Muscle of arm (tissue), 12 donors: ENCODE results near the gene MYOM1. TPM values are rescaled to one million over a fixed set of nuclear protein-coding genes. Genes with fewer than 3 reads are reported as not detected.

Experiments
- DNase-seq: peaks from one replicate; pipeline ENCODE4 v3.0.0-alpha.2; 2013
- polyA plus RNA-seq, 12 donors: library from polyadenylated mRNA; unstranded; fragments of 120-200 nt; gene quantifications; one replicate each; pipeline ENCODE4 v1.2.1, GENCODE V29; 2013; ENCODE audit not compliant: insufficient read length in 12 of 12

MYOM1 gene
- polyA plus RNA-seq, 12 donors: 243 to 883 (median 640) TPM

DNA sequence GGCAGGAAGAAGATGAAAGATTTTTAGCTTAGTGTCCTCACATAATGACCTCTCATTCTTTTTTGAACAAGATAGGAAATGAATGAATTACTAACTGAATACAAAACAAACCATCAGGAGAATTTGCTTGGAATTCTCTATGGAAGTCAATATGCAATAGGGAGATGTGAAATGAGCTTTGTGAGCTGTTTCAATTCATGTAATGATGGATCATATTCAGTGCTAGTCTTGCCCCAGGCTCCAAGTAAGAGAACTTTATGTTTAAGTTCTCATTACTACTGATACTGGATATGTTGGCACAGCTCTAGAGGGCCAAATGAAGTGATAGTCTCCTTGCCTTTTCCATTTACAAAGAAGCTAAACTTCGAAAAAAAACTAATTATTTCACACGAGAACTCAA, 29.2 kb downstream of the MYOM1 start:
- DNase-seq: no peak

DNA sequence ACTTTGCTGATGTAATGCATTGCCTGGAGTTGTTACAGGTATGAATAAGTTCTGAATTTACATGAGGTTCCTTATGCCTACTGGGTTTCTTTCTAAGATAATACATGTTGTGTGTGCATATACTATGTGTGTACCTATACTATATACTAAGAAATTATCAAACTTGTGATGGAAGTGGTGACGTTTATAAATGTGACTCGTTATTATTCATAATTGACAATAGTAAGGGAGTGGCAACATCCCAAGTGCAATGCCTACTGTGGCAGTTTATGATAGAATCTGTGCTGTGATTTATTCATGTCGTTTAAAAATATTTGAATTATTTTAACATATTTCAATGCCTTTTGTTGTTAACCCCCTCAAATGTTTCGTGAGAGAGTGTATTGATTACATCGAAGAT, 29.9 kb downstream of the MYOM1 start:
- no peak for DNase-seq

DNA sequence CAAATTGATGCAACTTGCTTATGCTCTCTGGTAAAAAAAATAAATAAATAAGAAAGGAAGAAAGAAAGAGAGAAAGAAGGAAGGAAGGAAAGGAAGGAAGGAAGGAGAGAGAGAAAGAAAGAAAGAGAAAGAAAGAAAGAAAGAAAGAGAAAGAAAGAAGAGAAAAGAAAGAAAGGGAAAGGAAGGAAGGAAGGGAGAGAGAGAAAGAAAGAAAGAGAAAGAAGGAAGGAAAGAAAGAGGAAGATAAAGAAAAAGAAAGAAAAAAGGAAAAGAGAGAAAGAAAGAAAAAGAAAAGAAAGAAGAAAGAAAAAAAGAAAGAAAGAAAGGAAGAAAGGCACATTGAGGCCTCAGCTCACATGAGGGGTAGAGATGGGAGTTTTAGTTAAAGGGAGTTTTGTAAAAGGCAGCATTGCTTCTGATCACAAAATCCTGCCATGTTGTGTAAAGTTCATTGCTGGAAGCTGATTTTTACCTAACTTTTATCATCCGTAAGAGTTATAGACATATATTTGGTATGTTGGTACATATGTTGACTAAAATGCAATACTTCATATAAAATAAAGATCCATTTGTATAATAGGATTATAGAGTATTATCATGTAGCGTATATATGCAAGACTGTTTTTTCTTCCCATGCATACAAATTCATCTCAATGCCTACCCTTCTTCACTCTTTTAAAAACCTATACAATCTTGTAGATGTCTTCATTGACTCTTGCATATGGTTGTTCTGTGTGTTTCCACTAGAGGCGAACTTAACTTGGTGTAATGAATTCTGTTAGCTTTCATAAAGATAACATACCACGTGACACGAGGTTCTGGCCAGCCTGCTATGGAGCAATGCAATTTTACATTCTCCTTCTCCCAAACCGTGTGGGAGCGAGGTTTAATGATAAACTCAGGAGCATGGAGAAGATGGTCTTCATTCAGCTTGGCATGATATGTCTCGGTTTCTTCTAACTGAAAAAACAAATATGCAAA, 32.8 kb downstream of the MYOM1 start:
- DNase-seq: no peak

- DNase-seq: no peak
Observed at GRCh38 chr18:3184275-3184963, 35.3 kb downstream of the MYOM1 start.

GRCh38 chr18:3183103-3183717, 36.6 kb downstream of the MYOM1 start:
- no peak for DNase-seq

- no peak for DNase-seq
Observed at GRCh38 chr18:3180325-3180724, 39.4 kb downstream of the MYOM1 start.

DNA sequence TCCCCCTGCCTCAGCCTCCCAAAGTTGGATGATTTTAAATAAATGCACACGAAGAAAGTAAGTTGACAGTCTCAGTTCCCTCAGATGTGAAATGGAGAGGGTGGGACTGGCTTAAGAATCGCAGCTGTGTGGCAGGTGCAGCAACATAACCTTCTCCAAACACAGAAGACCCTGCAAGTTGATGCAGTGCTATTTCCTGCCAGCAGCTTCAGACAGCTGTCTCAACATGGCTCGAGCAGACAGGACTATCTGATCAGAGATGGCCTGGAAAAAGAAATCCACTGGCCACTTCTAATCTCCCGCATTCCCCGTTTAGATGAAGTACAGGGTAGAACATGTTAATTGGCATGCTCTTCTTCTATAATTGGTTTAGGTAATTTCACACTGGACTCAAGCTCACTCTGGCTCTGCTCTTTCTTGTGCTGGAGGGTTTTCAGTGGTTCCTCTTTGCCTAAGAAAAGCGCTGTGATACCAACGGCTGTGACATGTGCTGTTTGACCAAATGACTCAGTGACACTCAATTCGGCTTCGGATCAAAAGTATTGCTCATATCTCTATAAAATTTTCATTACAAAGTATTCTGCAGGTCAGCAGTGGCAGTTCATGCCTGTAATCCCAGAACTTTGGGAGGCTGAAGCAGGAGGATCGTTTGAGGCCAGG, 40.2 kb downstream of the MYOM1 start:
- DNase-seq: peak; percentile 37

- peak; percentile 34 for DNase-seq
Observed at GRCh38 chr18:3177902-3178687, 41.7 kb downstream of the MYOM1 start.

DNA sequence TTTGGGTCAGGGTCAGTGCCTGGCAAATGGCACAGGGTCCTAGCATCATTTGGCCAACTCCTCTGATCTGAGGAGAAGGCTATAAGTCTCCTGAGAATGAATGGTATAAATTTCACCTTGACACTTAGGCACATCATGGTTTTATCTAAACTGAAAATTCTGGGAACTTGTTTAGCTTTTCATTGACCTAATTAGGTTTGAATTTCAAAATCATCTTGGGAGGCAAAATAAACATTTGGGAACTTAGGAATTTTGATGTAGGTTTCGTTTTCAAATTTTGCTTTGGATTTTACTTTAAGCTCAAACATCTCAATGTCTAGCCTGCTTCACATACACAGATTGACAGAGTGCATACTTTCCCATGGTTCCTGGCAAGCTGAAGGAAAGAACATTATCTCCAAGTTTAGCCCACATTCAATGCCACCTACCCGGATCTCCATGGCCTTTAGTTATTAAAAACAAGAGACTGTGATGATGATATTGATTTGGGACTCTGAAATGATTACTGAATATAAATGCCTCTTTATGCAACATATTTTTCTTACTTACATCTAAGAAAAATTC, 44.5 kb downstream of the MYOM1 start:
- DNase-seq: no peak

DNA sequence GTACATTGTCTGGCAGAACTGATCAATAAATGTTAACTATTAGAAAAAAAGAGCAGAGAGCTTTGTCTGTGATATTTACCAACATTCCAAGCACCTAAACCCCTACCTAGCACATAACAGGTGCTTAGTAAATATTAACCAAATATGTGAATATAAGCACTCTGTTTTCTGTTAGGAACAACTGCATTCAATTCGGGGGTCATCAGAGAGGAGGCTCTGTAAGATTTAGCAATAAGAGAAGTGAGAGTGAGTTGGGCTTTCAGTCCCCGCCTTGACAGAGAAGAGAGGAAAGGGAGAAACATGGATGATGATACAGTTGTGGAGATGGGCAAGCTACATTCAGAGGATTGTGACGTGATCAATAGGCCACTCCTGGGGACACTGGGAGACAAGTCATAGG, 47.7 kb downstream of the MYOM1 start:
- no peak for DNase-seq

GRCh38 chr18:3171631-3172030, 48.1 kb downstream of the MYOM1 start:
- DNase-seq: no peak

DNA sequence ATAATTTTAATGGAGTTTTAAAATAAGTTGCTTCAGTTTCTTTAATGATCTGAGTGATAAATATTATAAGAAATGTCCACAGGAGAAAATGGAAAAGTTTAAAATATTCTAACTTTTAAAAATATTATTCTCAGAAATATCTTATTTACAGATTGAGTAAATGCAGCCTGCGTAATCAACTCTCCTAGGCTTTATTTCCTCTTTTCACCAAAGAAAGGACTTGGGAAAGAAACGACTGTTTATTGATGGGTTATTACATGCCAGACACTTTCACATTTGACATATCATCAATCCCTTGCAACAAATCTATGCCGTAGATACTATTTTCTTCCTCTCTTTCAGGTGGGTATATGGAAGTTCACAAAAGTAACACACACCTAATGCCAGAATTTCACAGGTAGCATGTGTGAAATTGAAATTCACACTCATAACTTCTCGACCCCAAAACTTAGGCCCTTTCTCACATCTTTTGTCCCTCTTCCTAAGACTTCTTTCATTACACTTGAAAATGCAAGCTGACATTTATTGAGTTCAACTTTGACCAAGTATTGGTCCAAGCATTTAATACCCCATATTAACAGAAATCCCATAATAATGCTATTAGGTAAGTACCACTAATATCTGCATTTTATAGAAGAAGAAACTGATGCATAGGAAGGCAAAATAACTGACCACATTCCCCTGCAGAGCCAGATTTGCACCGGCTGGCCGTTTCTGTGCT, 49.2 kb downstream of the MYOM1 start:
- no peak for DNase-seq

GRCh38 chr18:3164381-3164780, 55.4 kb downstream of the MYOM1 start:
- no peak for DNase-seq

DNA sequence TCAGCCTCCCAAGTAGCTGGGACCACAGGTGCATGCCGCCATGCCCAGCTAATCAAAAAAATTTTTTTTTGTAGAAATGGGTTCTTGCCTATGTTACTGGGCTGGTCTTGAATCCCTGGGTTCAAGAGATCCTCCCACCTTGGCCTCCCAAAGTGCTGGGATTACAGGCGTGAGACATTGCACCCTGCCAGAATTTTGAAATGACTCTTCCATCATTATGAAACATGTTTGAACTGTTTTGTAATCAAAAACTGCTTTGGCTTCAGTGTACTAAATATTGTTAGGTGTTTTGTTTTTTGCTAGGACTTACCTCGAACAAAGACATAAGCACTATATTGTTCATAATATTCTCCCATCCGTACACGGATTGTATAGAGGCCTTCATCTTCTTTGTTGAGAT, 55.8 kb downstream of the MYOM1 start:
- no peak for DNase-seq

DNA sequence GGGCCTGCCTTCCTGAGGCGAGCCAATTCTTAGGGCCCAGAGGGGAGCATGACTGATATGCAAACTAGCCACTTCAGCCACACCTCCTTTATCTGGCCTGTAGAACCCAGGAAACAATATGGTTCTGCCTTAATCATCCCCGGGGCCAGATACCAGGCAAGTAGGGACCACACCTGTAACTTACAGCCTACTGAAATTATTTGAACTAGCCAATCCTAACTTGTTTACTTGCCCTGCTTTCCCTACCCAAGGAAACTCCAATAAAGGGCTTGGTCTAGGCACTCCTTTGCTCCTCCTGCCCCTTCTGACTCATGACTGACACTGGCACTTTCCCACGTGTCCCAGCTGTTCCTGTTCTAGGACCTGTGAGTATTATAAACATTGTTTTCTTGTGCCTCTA, 57.6 kb downstream of the MYOM1 start:
- no peak for DNase-seq

DNA sequence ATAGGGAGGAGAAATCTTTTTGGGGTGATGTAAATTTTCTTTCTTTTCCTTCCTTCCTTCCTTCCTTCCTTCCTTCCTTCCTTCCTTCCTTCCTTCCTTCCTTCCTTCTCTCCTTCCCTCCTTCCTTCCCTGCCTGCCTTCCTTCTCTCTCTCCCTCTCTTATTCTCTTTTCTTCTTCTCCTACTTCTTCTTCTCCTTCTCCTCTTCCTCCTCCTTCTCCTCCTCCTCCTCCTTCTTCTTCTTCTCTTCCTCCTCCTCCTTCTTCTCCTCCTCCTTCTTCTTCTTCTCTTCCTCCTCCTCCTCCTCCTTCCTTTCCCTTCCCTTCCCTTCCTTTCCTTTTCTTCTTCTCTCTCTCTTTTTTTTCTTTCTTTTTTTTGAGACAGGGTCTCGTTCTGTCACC, 59.9 kb downstream of the MYOM1 start:
- no peak for DNase-seq

DNA sequence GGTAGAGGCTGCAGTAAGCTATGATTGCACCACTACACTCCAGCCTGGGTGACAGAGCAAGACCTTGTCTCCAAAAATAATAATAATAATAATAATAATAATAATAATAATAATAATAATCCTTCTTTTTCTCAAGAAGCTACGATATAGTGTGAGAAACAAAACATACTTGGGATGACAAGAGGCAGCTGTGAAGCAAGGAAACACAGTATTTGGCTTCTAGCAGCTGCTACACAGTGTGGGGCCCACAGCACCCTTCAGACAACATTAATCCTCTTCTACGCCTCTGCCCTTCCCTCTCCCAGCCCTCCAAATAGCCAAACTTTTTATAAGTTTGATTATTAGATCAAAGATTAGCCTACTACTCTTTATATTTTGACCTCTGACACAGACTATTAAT, 62.2 kb downstream of the MYOM1 start:
- no peak for DNase-seq

DNA sequence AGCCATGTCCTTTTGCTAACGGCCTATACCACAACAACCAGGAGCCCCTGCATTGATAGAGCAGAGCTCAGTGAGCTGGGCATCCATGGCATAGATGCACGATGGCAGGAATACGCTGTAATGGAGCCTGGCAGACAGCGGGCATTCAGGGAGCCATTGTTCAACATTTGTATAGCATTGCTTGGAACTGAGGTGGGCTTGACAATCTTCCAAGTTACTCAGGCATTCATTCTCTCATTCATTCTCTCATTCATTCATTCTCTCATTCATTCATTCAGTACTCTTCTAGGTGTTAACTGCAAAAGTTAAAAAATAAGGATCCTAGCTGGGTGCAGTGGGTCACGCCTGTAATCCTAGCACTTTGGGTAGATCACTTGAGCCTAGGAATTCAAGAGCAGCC, 62.7 kb downstream of the MYOM1 start:
- no peak for DNase-seq

- DNase-seq: no peak
Observed at GRCh38 chr18:3156325-3156640, 63.5 kb downstream of the MYOM1 start.

GRCh38 chr18:3154214-3154613, 65.6 kb downstream of the MYOM1 start:
- DNase-seq: no peak
